K562 (cell line): Measurements from ENCODE around the gene LSP1. TPM values are rescaled to one million over a fixed set of nuclear protein-coding genes. Genes with fewer than 3 reads are reported as not detected.

Source experiments
- BMI1 ChIP-seq: fragments of 150-350 bp; IDR thresholded peaks from 2 replicates; pipeline ENCODE4 v1.6.1; 2014; ENCODE audit warnings: low read length
- CBFB ChIP-seq: sonication (generic); formaldehyde crosslinking; IDR thresholded peaks from 2 replicates; pipeline ENCODE4 v1.4.0; 2020; ENCODE audit warnings: mild to moderate bottlenecking, missing genetic modification reagents
- CXXC5 ChIP-seq: fragments of 250-450 bp; sonication (Bioruptor Pico); IDR thresholded peaks from 2 replicates; pipeline ENCODE4 v1.8.0; 2022; ENCODE audit warnings: inconsistent platforms, mild to moderate bottlenecking, moderate library complexity
- GATA2 ChIP-seq: sonication (generic); formaldehyde crosslinking; IDR thresholded peaks from 2 replicates; pipeline ENCODE4 v1.4.0; 2020; ENCODE audit warnings: mild to moderate bottlenecking, missing genetic modification reagents
- IRF2 ChIP-seq: sonication (generic); formaldehyde crosslinking; IDR thresholded peaks from 2 replicates; pipeline ENCODE4 v1.8.1; 2022; ENCODE audit warnings: mild to moderate bottlenecking, missing genetic modification reagents
- KDM5B ChIP-seq: fragments of 200-600 bp; sonication (generic); IDR thresholded peaks from 2 replicates; pipeline ENCODE4 v1.6.1; 2012; ENCODE audit warnings: low read depth, mild to moderate bottlenecking, moderate library complexity, low read length, control low read depth, inconsistent platforms; ENCODE audit not compliant: insufficient replicate concordance
- MTA2 ChIP-seq: fragments of 450-650 bp; IDR thresholded peaks from 2 replicates; pipeline ENCODE4 v1.6.1; 2016; ENCODE audit warnings: low read depth
- SOX6 ChIP-seq: fragments of 450-650 bp; IDR thresholded peaks from 2 replicates; pipeline ENCODE4 v1.6.1; 2014; ENCODE audit warnings: mild to moderate bottlenecking
- TEAD1 ChIP-seq, 2 experiments: fragments of 450-650 bp in 1 of 2; sonication (generic) in 1 of 2; formaldehyde crosslinking; IDR thresholded peaks; 2 replicates each; pipeline versions ENCODE4 v1.4.0 to v1.8.0; 2020 to 2022; ENCODE audit warnings: mild to moderate bottlenecking in 2 of 2, missing genetic modification reagents in 1 of 2
- TOE1 ChIP-seq, 2 experiments: fragments of 450-650 bp in 1 of 2; sonication (generic) in 1 of 2; formaldehyde crosslinking in 1 of 2; IDR thresholded peaks; 2 replicates each; pipeline versions ENCODE4 v1.7.1 to v1.8.0; 2016 to 2022; ENCODE audit warnings: borderline replicate concordance in 2 of 2, mild to moderate bottlenecking in 2 of 2, antibody characterized with exemption in 1 of 2, inconsistent platforms in 1 of 2, low read depth in 1 of 2, missing genetic modification reagents in 1 of 2, moderate library complexity in 1 of 2
- ZBED1 ChIP-seq: IDR thresholded peaks from 2 replicates; pipeline ENCODE4 v1.6.1; 2014
- ZBTB17 ChIP-seq: fragments of 450-650 bp; formaldehyde crosslinking; IDR thresholded peaks from 2 replicates; pipeline ENCODE4 v1.4.0; 2020; ENCODE audit warnings: mild to moderate bottlenecking
- ZNF253 ChIP-seq: fragments of 250-450 bp; sonication (Bioruptor Pico); conservative IDR thresholded peaks from 2 replicates; pipeline ENCODE4 v1.6.1; 2021; ENCODE audit warnings: mild to moderate bottlenecking
- ZNF449 ChIP-seq: fragments of 250-450 bp; sonication (Bioruptor Pico); IDR thresholded peaks from 2 replicates; pipeline ENCODE4 v1.8.0; 2022; ENCODE audit warnings: moderate library complexity, mild to moderate bottlenecking, inconsistent platforms
- polyA plus RNA-seq, 8 experiments: library from polyadenylated mRNA; depleted of rRNA in 4 of 8; stranded (reverse) in 5 of 8; unstranded in 3 of 8; fragments of >200 nt; fragmentation: Nextera tagmentation in 2 of 8; fragmentation: Illumina TruSeq in 1 of 8; extraction: Ambion mirVana in 2 of 8; extraction: Trizol in 1 of 8; gene quantifications; 2 replicates each; pipeline versions ENCODE4 v1.2.1 to v1.2.3, GENCODE V29; 2011 to 2014; ENCODE audit warnings: inconsistent platforms in 1 of 8, missing spikeins in 1 of 8
- total RNA-seq, 7 experiments: library from RNA; depleted of rRNA in 6 of 7; stranded (reverse); fragments of >200 nt in 6 of 7; fragmentation: Illumina TruSeq in 2 of 7; extraction: Trizol in 2 of 7; gene quantifications; 2 replicates each; pipeline versions ENCODE4 v1.2.1 to v1.2.3, GENCODE V29; 2011 to 2021; ENCODE audit warnings: low replicate concordance in 1 of 7
- TF ChIP-seq, protein P1 (sequence below): fragments of 250-450 bp; sonication (Bioruptor Pico); IDR thresholded peaks from 2 replicates; pipeline ENCODE4 v1.4.0; 2020; ENCODE audit warnings: mild to moderate bottlenecking, moderate library complexity
- TF ChIP-seq, protein P2 (sequence below): sonication (generic); formaldehyde crosslinking; IDR thresholded peaks from 2 replicates; pipeline ENCODE4 v1.8.0; 2022; ENCODE audit warnings: mild to moderate bottlenecking, missing genetic modification reagents
- TF ChIP-seq, protein P3 (sequence below): fragments of 450-650 bp; IDR thresholded peaks from 2 replicates; pipeline ENCODE4 v1.6.1; 2017; ENCODE audit warnings: mild to moderate bottlenecking, moderate library complexity
- TF ChIP-seq, protein P4 (sequence below): fragments of 250-450 bp; sonication (Bioruptor Pico); IDR thresholded peaks from 2 replicates; pipeline ENCODE4 v1.6.1; 2021; ENCODE audit warnings: mild to moderate bottlenecking

The LSP1 gene
- total and polyA plus RNA-seq, 9 of the 15 experiments (the other 6 are each of a cell fraction or from before 2014, with no cell fraction given), result 0.08 to 2.9 (median 0.65) TPM; not detected in 2

GRCh38 chr11:1844221-1845094, 8.4 kb upstream of the LSP1 start (continued):
- TF ChIP-seq, protein P1, sequence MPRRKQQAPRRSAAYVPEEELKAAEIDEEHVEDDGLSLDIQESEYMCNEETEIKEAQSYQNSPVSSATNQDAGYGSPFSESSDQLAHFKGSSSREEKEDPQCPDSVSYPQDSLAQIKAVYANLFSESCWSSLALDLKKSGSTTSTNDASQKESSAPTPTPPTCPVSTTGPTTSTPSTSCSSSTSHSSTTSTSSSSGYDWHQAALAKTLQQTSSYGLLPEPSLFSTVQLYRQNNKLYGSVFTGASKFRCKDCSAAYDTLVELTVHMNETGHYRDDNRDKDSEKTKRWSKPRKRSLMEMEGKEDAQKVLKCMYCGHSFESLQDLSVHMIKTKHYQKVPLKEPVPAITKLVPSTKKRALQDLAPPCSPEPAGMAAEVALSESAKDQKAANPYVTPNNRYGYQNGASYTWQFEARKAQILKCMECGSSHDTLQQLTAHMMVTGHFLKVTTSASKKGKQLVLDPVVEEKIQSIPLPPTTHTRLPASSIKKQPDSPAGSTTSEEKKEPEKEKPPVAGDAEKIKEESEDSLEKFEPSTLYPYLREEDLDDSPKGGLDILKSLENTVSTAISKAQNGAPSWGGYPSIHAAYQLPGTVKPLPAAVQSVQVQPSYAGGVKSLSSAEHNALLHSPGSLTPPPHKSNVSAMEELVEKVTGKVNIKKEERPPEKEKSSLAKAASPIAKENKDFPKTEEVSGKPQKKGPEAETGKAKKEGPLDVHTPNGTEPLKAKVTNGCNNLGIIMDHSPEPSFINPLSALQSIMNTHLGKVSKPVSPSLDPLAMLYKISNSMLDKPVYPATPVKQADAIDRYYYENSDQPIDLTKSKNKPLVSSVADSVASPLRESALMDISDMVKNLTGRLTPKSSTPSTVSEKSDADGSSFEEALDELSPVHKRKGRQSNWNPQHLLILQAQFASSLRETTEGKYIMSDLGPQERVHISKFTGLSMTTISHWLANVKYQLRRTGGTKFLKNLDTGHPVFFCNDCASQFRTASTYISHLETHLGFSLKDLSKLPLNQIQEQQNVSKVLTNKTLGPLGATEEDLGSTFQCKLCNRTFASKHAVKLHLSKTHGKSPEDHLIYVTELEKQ (CRISPR knock-in tag), result no peak
- TF ChIP-seq MTA2 (peak; percentile 57), CBFB (CRISPR knock-in tag) (0 out of 2 replicates have a peak, but pooled peaks have one; percentile 36), TOE1 (IDR thresholded peaks at IDR 0.05; ENCODE audit: borderline replicate concordance) (peak; percentile 64), TOE1 (CRISPR knock-in tag; IDR thresholded peaks at IDR 0.05; ENCODE audit: borderline replicate concordance, low read depth) (no peak), KDM5B (no peak), GATA2 (peak; percentile 93), BMI1 (no peak), ZBTB17 (CRISPR knock-in tag) (peak; percentile 65; the same call in 1 of the 2 replicates), CXXC5 (CRISPR knock-in tag) (peak; percentile 73), ZNF449 (no peak), ZBED1 (no peak), SOX6 (peak; percentile 69; the same call in 1 of the 2 replicates), ZNF253 (CRISPR knock-in tag) (no peak), TEAD1 (CRISPR knock-in tag; IDR thresholded peaks at IDR 0.05) (peak in 1 of 2 experiments; percentile 81; a peak in 2 of 4 replicates), IRF2 (CRISPR knock-in tag) (no peak)
- TF ChIP-seq, protein P2, sequence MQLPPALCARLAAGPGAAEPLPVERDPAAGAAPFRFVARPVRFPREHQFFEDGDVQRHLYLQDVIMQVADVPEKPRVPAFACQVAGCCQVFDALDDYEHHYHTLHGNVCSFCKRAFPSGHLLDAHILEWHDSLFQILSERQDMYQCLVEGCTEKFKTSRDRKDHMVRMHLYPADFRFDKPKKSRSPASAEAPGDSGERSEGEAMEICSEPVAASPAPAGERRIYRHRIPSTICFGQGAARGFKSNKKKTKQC, result no peak
- TF ChIP-seq, protein P3, sequence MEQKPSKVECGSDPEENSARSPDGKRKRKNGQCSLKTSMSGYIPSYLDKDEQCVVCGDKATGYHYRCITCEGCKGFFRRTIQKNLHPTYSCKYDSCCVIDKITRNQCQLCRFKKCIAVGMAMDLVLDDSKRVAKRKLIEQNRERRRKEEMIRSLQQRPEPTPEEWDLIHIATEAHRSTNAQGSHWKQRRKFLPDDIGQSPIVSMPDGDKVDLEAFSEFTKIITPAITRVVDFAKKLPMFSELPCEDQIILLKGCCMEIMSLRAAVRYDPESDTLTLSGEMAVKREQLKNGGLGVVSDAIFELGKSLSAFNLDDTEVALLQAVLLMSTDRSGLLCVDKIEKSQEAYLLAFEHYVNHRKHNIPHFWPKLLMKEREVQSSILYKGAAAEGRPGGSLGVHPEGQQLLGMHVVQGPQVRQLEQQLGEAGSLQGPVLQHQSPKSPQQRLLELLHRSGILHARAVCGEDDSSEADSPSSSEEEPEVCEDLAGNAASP, result no peak
- TF ChIP-seq, protein P4, sequence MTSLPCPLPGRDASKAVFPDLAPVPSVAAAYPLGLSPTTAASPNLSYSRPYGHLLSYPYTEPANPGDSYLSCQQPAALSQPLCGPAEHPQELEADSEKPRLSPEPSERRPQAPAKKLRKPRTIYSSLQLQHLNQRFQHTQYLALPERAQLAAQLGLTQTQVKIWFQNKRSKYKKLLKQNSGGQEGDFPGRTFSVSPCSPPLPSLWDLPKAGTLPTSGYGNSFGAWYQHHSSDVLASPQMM (CRISPR knock-in tag), result no peak
